ENCODE data around the gene KRT15. TPM values are rescaled to one million over a fixed set of nuclear protein-coding genes. Genes with fewer than 3 reads are reported as not detected.
A peak's percentile ranks its signal among the peaks of the same experiment; 100 is the strongest.

KRT15 gene
- total and polyA plus RNA-seq, 4 donors = 0.14 TPM; not detected in 3

DNA sequence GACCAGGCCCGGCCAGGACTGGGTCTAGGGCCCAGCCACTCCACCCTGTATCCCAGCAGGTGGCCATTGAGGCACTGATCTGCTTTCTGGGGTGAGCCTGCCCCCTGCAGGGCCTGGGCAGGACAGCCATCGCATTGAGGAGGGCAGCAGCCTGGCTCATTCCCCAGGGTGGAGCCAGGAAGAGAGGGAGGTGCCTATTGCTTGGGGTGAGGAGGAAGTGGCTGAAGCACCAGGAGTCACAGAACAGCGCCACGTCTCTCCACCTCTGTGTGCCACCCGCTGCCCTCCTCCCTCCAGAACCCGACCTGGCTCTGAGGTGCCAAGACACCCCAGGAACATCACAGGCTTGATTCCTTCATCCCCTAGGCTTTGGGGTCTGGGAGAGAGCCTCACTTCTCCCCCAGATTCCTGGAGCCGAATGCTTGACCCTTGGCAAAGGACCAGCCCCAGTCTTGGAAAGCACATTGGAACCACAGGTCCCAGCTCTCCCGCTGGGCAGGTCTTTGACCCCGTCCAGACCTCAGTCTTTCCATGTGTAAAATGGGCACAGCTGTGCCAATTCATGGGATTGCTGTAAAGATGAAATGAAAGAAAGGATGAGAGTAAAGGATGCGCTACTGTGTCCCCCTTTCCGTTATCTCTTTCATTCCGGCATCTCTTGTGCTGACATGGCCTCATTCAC is 21.7 kb downstream of the KRT15 start (continued):
- TF ChIP-seq, protein P1, sequence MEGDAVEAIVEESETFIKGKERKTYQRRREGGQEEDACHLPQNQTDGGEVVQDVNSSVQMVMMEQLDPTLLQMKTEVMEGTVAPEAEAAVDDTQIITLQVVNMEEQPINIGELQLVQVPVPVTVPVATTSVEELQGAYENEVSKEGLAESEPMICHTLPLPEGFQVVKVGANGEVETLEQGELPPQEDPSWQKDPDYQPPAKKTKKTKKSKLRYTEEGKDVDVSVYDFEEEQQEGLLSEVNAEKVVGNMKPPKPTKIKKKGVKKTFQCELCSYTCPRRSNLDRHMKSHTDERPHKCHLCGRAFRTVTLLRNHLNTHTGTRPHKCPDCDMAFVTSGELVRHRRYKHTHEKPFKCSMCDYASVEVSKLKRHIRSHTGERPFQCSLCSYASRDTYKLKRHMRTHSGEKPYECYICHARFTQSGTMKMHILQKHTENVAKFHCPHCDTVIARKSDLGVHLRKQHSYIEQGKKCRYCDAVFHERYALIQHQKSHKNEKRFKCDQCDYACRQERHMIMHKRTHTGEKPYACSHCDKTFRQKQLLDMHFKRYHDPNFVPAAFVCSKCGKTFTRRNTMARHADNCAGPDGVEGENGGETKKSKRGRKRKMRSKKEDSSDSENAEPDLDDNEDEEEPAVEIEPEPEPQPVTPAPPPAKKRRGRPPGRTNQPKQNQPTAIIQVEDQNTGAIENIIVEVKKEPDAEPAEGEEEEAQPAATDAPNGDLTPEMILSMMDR (IDR thresholded peaks at IDR 0.05; ENCODE audit: low read depth, low read length, missing input control) = peak; percentile 48
- no peak for TF ChIP-seq JUND (IDR thresholded peaks at IDR 0.05)

DNA sequence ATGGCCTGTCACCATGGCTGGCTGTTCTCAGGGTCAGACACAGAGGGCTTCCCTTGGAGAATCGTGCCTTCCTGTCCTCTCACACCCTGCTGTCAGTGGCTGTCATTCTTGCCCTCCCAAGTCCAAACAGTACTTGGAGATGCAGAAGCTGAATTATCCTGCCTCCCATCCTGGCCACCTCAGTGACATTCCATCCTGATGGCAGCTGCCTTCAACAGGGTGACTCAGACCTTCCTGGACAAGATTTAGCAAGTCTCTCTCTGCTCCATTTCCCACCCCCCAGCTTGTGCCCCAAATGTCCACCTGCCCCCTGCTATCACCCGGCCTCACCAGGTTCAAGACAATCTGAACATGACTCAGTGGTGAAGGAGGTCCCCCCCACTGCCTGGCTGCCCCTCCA is 24.2 kb downstream of the KRT15 start:
- no peak for TF ChIP-seq HNF4G (IDR thresholded peaks at IDR 0.05)
- TF ChIP-seq TAF1 (conservative IDR thresholded peaks at IDR 0.05) = no peak
- TF ChIP-seq, protein P2, sequence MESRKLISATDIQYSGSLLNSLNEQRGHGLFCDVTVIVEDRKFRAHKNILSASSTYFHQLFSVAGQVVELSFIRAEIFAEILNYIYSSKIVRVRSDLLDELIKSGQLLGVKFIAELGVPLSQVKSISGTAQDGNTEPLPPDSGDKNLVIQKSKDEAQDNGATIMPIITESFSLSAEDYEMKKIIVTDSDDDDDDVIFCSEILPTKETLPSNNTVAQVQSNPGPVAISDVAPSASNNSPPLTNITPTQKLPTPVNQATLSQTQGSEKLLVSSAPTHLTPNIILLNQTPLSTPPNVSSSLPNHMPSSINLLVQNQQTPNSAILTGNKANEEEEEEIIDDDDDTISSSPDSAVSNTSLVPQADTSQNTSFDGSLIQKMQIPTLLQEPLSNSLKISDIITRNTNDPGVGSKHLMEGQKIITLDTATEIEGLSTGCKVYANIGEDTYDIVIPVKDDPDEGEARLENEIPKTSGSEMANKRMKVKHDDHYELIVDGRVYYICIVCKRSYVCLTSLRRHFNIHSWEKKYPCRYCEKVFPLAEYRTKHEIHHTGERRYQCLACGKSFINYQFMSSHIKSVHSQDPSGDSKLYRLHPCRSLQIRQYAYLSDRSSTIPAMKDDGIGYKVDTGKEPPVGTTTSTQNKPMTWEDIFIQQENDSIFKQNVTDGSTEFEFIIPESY (IDR thresholded peaks at IDR 0.05) = no peak
- no peak for TF ChIP-seq FOXA2 (IDR thresholded peaks at IDR 0.05)
- no peak for TF ChIP-seq HNF4A (conservative IDR thresholded peaks at IDR 0.05)
- TF ChIP-seq GABPA (IDR thresholded peaks at IDR 0.05 in 1 of 2, conservative IDR thresholded peaks at IDR 0.05 in 1 of 2) = no peak
- TF ChIP-seq YY1 (IDR thresholded peaks at IDR 0.05) = no peak
- no peak for TF ChIP-seq NR2F2 (IDR thresholded peaks at IDR 0.05)
- TF ChIP-seq, protein P3, sequence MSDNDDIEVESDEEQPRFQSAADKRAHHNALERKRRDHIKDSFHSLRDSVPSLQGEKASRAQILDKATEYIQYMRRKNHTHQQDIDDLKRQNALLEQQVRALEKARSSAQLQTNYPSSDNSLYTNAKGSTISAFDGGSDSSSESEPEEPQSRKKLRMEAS (IDR thresholded peaks at IDR 0.05) = no peak
- TF ChIP-seq JUND (IDR thresholded peaks at IDR 0.05) = no peak
- TF ChIP-seq FOXA1 (IDR thresholded peaks at IDR 0.05) = no peak
- TF ChIP-seq, protein P4, sequence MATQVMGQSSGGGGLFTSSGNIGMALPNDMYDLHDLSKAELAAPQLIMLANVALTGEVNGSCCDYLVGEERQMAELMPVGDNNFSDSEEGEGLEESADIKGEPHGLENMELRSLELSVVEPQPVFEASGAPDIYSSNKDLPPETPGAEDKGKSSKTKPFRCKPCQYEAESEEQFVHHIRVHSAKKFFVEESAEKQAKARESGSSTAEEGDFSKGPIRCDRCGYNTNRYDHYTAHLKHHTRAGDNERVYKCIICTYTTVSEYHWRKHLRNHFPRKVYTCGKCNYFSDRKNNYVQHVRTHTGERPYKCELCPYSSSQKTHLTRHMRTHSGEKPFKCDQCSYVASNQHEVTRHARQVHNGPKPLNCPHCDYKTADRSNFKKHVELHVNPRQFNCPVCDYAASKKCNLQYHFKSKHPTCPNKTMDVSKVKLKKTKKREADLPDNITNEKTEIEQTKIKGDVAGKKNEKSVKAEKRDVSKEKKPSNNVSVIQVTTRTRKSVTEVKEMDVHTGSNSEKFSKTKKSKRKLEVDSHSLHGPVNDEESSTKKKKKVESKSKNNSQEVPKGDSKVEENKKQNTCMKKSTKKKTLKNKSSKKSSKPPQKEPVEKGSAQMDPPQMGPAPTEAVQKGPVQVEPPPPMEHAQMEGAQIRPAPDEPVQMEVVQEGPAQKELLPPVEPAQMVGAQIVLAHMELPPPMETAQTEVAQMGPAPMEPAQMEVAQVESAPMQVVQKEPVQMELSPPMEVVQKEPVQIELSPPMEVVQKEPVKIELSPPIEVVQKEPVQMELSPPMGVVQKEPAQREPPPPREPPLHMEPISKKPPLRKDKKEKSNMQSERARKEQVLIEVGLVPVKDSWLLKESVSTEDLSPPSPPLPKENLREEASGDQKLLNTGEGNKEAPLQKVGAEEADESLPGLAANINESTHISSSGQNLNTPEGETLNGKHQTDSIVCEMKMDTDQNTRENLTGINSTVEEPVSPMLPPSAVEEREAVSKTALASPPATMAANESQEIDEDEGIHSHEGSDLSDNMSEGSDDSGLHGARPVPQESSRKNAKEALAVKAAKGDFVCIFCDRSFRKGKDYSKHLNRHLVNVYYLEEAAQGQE (IDR thresholded peaks at IDR 0.05) = no peak
- no peak for TF ChIP-seq SP1 (IDR thresholded peaks at IDR 0.05)
- TF ChIP-seq RAD21 (IDR thresholded peaks at IDR 0.05) = no peak
- no peak for TF ChIP-seq RXRA (IDR thresholded peaks at IDR 0.05)
- no peak for TF ChIP-seq EGR1 (IDR thresholded peaks at IDR 0.05; ENCODE audit: low read depth in 2 of 2)
- TF ChIP-seq, protein P1 (IDR thresholded peaks at IDR 0.05; ENCODE audit: low read depth, low read length, missing input control) = no peak
- TF ChIP-seq, protein P5, sequence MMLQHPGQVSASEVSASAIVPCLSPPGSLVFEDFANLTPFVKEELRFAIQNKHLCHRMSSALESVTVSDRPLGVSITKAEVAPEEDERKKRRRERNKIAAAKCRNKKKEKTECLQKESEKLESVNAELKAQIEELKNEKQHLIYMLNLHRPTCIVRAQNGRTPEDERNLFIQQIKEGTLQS (IDR thresholded peaks at IDR 0.05) = no peak
- H3K27ac ChIP-seq (ENCODE audit: low read depth in 1 of 2, low read length in 2 of 2) = no peak overlapping the region
- no peaks in the 10 kb centered on the region for H3K27me3 ChIP-seq (ENCODE audit: control insufficient read depth in 4 of 4, insufficient read depth in 4 of 4, low read length in 3 of 4)
- WGBS = 71% methylated on average over 2 of the region's 2 CpGs
- no peaks in the 10 kb centered on the region for H3K9me3 ChIP-seq (ENCODE audit: control insufficient read depth in 4 of 4, low read length in 3 of 4)
- DNase-seq (ENCODE audit: low spot score) = no peak
- no peaks in the 10 kb centered on the region for H3K36me3 ChIP-seq (ENCODE audit: control insufficient read depth in 4 of 4, insufficient read depth in 3 of 4, low read depth in 1 of 4, low read length in 3 of 4)
- H3K9ac ChIP-seq (ENCODE audit: low read depth in 1 of 2, low read length in 2 of 2) = no peak overlapping the region
- H3K4me1 ChIP-seq (ENCODE audit: control insufficient read depth in 4 of 4, insufficient read depth in 4 of 4, low read length in 3 of 4) = peaks cover 0 to 2% (median 1%) of the 10 kb centered on the region in 4 donors
- H3K4me3 ChIP-seq (ENCODE audit: low read depth in 1 of 3, low read length in 3 of 3) = no peak overlapping the region
